ENCODE results near the gene ATG5. TPM values are rescaled to one million over a fixed set of nuclear protein-coding genes. Genes with fewer than 3 reads are reported as not detected.

ATG5 gene
- total and polyA plus RNA-seq, 9 of the 15 experiments (the other 6 are each of a cell fraction or from before 2014, with no cell fraction given) = 29.0 to 80.0 (median 53.2) TPM

DNA sequence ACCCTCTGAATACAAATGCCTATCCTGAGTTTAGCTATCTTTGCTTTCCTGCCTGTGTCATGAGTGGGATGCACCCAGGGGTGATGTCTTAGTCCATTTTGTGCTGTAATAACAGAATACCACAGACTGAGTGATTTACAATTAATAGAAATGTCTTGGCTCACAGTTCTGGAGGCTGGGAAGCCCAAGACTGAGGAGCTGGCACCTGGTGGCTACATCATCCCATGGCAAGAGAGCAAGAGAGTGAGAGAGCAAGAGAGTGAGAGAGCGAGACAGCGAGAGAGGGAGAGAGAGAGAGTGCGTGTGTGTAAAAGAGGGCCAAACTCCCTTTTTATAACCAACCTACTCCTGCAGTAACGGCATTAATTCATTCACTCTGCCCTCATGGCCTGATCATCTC lies 162.6 kb downstream of the ATG5 start:
- ATAC-seq = no peak
- H3K9me3 ChIP-seq (replicated peaks; ENCODE audit: control insufficient read depth, insufficient read depth, low read depth, low read length) = no peaks in the 10 kb centered on the region
- POLR2A ChIA-PET = interaction anchor here (1.5 to 1.6 kb wide), 2 partner anchors 8 to 15 kb away, joined by 5 read pairs; no protein-coding TSS in a partner anchor
- H2AFZ ChIP-seq (ENCODE audit: low read depth, low read length) = peak overlapping the region; percentile 58; the same call in 1 of the 2 replicates
- BruUV-seq (replicated peaks) = no TSS peak
- TF ChIP-seq ZNF274 (IDR thresholded peaks at IDR 0.05; ENCODE audit: borderline replicate concordance, low read depth, low read length) = no peak
- no peak for TF ChIP-seq TRIM28 (IDR thresholded peaks at IDR 0.05)
- peak; percentile 48 for TF ChIP-seq MEIS2 (IDR thresholded peaks at IDR 0.05; ENCODE audit: partially characterized antibody)
- no peak for TF ChIP-seq ZNF12 (CRISPR knock-in tag; IDR thresholded peaks at IDR 0.05)
- no peaks in the 10 kb centered on the region for H3K36me3 ChIP-seq (ENCODE audit: control insufficient read depth, insufficient read depth, low read length)
- no peaks in the 10 kb centered on the region; a peak in 1 of 5 replicates for H3K4me1 ChIP-seq (replicated peaks in 1 of 2; ENCODE audit: control insufficient read depth in 2 of 2, insufficient read depth in 2 of 2, low read length in 2 of 2)
- H3K9me1 ChIP-seq (ENCODE audit: control insufficient read depth, insufficient read depth, low read length) = no peaks in the 10 kb centered on the region
- DNase-seq (ENCODE audit: extremely low read depth in 1 of 4, low spot score in 3 of 4) = no peak
- no peaks in the 10 kb centered on the region for H4K20me1 ChIP-seq (replicated peaks; ENCODE audit: control insufficient read depth, insufficient read depth, low read length)
- intact Hi-C loops (cut with micrococcal nuclease) (no loop called here), in situ Hi-C loops (cut with MboI) (no loop called here)
- CTCF ChIA-PET (ENCODE audit: low intra/inter-chr PET ratio) = no interaction called here
- H3K79me2 ChIP-seq (ENCODE audit: control insufficient read depth, insufficient read depth, low read length) = no peaks in the 10 kb centered on the region
- no peak overlapping the region for H3K4me2 ChIP-seq (ENCODE audit: insufficient read depth, low read length)
- WGBS (ENCODE audit: insufficient coverage, low coverage, missing lambda C conversion rate) = 52% methylated on average over 2 of the region's 4 CpGs
- peaks cover 0 to under 1% of the 10 kb centered on the region in 2 experiments; a peak in 1 of 5 replicates for H3K27me3 ChIP-seq (ENCODE audit: control insufficient read depth in 2 of 2, insufficient read depth in 2 of 2, low read length in 2 of 2)
- H3K4me3 ChIP-seq = no peak overlapping the region
- no peak for FAIRE-seq
- H3K27ac ChIP-seq (ENCODE audit: extremely low read depth, low read depth, low read length) = no peak overlapping the region
- no peak overlapping the region for H3K9ac ChIP-seq (ENCODE audit: insufficient read depth in 1 of 2, low read depth in 2 of 2, low read length in 2 of 2)

DNA sequence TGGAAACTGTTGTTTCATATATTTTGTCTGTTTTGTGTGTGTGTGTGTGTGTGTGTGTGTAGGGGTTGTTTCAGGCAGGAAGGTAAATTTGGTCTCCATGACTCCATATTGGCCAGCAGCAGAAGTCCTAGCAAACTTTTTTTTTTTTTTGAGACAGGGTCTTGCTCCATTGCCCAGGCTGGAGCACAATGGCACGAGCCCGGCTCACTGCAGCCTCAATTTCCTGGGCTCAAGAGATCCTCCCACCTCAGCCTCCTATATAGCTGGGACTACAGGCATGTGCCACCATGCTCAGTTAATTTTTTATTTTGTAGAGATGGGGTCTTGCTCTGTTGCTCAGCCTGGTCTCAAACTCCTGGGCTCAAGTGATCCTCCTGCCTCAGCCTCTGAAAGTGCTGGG lies 163.7 kb downstream of the ATG5 start:
- in situ Hi-C loops (cut with MboI) (no loop called here), intact Hi-C loops (cut with micrococcal nuclease) (no loop called here)
- TF ChIP-seq ZNF347 (CRISPR knock-in tag; IDR thresholded peaks at IDR 0.05; ENCODE audit: low read depth) (no peak), ZNF121 (CRISPR knock-in tag; conservative IDR thresholded peaks at IDR 0.05) (peak; percentile 56)
- TF ChIP-seq, protein P1, sequence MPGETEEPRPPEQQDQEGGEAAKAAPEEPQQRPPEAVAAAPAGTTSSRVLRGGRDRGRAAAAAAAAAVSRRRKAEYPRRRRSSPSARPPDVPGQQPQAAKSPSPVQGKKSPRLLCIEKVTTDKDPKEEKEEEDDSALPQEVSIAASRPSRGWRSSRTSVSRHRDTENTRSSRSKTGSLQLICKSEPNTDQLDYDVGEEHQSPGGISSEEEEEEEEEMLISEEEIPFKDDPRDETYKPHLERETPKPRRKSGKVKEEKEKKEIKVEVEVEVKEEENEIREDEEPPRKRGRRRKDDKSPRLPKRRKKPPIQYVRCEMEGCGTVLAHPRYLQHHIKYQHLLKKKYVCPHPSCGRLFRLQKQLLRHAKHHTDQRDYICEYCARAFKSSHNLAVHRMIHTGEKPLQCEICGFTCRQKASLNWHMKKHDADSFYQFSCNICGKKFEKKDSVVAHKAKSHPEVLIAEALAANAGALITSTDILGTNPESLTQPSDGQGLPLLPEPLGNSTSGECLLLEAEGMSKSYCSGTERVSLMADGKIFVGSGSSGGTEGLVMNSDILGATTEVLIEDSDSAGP (CRISPR knock-in tag; IDR thresholded peaks at IDR 0.05) = no peak
- 29% methylated on average over 1 of the region's 2 CpGs for WGBS (ENCODE audit: insufficient coverage, low coverage, missing lambda C conversion rate)
- Histone ChIP-seq H3K9me3 (replicated peaks; ENCODE audit: control insufficient read depth, insufficient read depth, low read depth, low read length) (no peaks in the 10 kb centered on the region), H3K4me2 (ENCODE audit: insufficient read depth, low read length) (no peak overlapping the region), H3K79me2 (ENCODE audit: control insufficient read depth, insufficient read depth, low read length) (no peaks in the 10 kb centered on the region), H2AFZ (ENCODE audit: low read depth, low read length) (no peak overlapping the region), H3K4me1 (replicated peaks in 1 of 2; ENCODE audit: control insufficient read depth in 2 of 2, insufficient read depth in 2 of 2, low read length in 2 of 2) (no peaks in the 10 kb centered on the region; a peak in 1 of 5 replicates), H3K9me1 (ENCODE audit: control insufficient read depth, insufficient read depth, low read length) (no peaks in the 10 kb centered on the region), H3K36me3 (ENCODE audit: control insufficient read depth, insufficient read depth, low read length) (no peaks in the 10 kb centered on the region), H4K20me1 (replicated peaks; ENCODE audit: control insufficient read depth, insufficient read depth, low read length) (no peaks in the 10 kb centered on the region), H3K4me3 (no peak overlapping the region), H3K27me3 (ENCODE audit: control insufficient read depth in 2 of 2, insufficient read depth in 2 of 2, low read length in 2 of 2) (no peaks in the 10 kb centered on the region), H3K9ac (ENCODE audit: insufficient read depth in 1 of 2, low read depth in 2 of 2, low read length in 2 of 2) (no peak overlapping the region), H3K27ac (ENCODE audit: extremely low read depth, low read depth, low read length) (no peak overlapping the region)
- no TSS peak for BruUV-seq (replicated peaks)
- ChIA-PET CTCF (ENCODE audit: low intra/inter-chr PET ratio) (no interaction called here), POLR2A (interaction anchor here (1.6 kb wide), 1 partner anchor 16 kb away, joined by 5 read pairs; no protein-coding TSS in a partner anchor)
- FAIRE-seq (no peak), DNase-seq (ENCODE audit: extremely low read depth in 1 of 4, low spot score in 3 of 4) (no peak), ATAC-seq (no peak)

Data from K562 (cell line).